ENCODE results near the gene C14orf132. TPM values are rescaled to one million over a fixed set of nuclear protein-coding genes. Genes with fewer than 3 reads are reported as not detected.

The C14orf132 gene
- total RNA-seq, 1 donor: under 0.01 TPM

GRCh38 chr14:96114002-96114401 is 74.8 kb downstream of the C14orf132 start:
- DNase-seq (ENCODE audit: low read depth in 2 of 3, low spot score in 2 of 3): no peak

GRCh38 chr14:96117101-96117897 is 78.1 kb downstream of the C14orf132 start:
- no peak for DNase-seq (ENCODE audit: low read depth in 2 of 3, low spot score in 2 of 3)

GRCh38 chr14:96117960-96118359 is 78.8 kb downstream of the C14orf132 start:
- DNase-seq (ENCODE audit: low read depth in 2 of 3, low spot score in 2 of 3): no peak

- no peak for DNase-seq (ENCODE audit: low read depth in 2 of 3, low spot score in 2 of 3)
These were observed 79.2 kb downstream of the C14orf132 start for GRCh38 chr14:96118391-96118790.

GRCh38 chr14:96119947-96120346 is 80.8 kb downstream of the C14orf132 start:
- no peak for DNase-seq (ENCODE audit: low read depth in 2 of 3, low spot score in 2 of 3)

GRCh38 chr14:96120392-96120791 is 81.2 kb downstream of the C14orf132 start:
- DNase-seq (ENCODE audit: low read depth in 2 of 3, low spot score in 2 of 3): no peak

- no peak for DNase-seq (ENCODE audit: low read depth in 2 of 3, low spot score in 2 of 3)
These were observed 81.8 kb downstream of the C14orf132 start for GRCh38 chr14:96120941-96121340.

- no peak for DNase-seq (ENCODE audit: low read depth in 2 of 3, low spot score in 2 of 3)
These were observed 82.7 kb downstream of the C14orf132 start for GRCh38 chr14:96121660-96122395.

- DNase-seq (ENCODE audit: low read depth in 2 of 3, low spot score in 2 of 3): no peak
These were observed 83.3 kb downstream of the C14orf132 start for GRCh38 chr14:96122496-96122895.

GRCh38 chr14:96125536-96125935 is 86.4 kb downstream of the C14orf132 start:
- no peak for DNase-seq (ENCODE audit: low read depth in 2 of 3, low spot score in 2 of 3)

GRCh38 chr14:96126339-96126782 is 87.2 kb downstream of the C14orf132 start:
- DNase-seq (ENCODE audit: low read depth in 2 of 3, low spot score in 2 of 3): peak; percentile 24 to 53 (median 41)

GRCh38 chr14:96126783-96127271 is 87.7 kb downstream of the C14orf132 start:
- DNase-seq (ENCODE audit: low read depth in 2 of 3, low spot score in 2 of 3): no peak

- DNase-seq (ENCODE audit: low read depth in 2 of 3, low spot score in 2 of 3): no peak
These were observed 90.1 kb downstream of the C14orf132 start for GRCh38 chr14:96129128-96129736.

- no peak for DNase-seq (ENCODE audit: low read depth in 2 of 3, low spot score in 2 of 3)
These were observed 91.2 kb downstream of the C14orf132 start for GRCh38 chr14:96130391-96130790.

- DNase-seq (ENCODE audit: low read depth in 2 of 3, low spot score in 2 of 3): no peak
These were observed 91.7 kb downstream of the C14orf132 start for GRCh38 chr14:96130854-96131253.

- DNase-seq (ENCODE audit: low read depth in 2 of 3, low spot score in 2 of 3): no peak
These were observed 92.7 kb downstream of the C14orf132 start for GRCh38 chr14:96131836-96132235.

- DNase-seq (ENCODE audit: low read depth in 2 of 3, low spot score in 2 of 3): no peak
These were observed 95.3 kb downstream of the C14orf132 start for GRCh38 chr14:96134508-96134907.

GRCh38 chr14:96135285-96135684 is 96.1 kb downstream of the C14orf132 start:
- no peak for DNase-seq (ENCODE audit: low read depth in 2 of 3, low spot score in 2 of 3)

- no peak for DNase-seq (ENCODE audit: low read depth in 2 of 3, low spot score in 2 of 3)
These were observed 97.3 kb downstream of the C14orf132 start for GRCh38 chr14:96136371-96137005.

GRCh38 chr14:96138241-96138640 is 99.1 kb downstream of the C14orf132 start:
- DNase-seq (ENCODE audit: low read depth in 2 of 3, low spot score in 2 of 3): no peak

GRCh38 chr14:96139169-96139568 is 100.0 kb downstream of the C14orf132 start:
- DNase-seq (ENCODE audit: low read depth in 2 of 3, low spot score in 2 of 3): no peak
